Measurements from ENCODE around the gene NOX3.
"Not testable (repeated sequence)": the region's sequence is repeated elsewhere in the genome, so short reads cannot be mapped to it uniquely, and the experiment has no call there.

Gene NOX3

DNA sequence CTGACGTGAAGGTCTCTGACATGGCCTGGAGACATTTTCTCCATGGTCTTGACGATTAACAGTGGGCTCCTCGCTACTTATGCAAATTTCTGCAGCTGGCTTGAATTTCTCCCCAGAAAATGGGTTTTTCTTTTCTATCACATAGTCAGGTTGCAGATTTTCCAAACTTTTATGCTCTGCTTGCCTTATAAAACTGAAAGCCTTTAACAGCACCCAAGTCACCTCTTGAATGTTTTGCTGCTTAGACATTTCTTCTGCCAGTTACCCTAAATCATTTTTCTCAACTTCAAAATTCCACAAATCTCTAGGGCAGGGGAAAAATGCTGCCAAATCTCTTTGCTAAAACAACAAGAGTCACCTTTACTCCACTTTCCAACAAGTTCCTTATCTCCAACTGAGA, 12.9 kb upstream of the NOX3 start:
- DNase-seq = not testable (repeated sequence)

GRCh38 chr6:155466539-155466938, 10.9 kb upstream of the NOX3 start:
- DNase-seq = no peak

- DNase-seq = no peak
Observed at GRCh38 chr6:155461556-155461955, 5.9 kb upstream of the NOX3 start.

GRCh38 chr6:155454471-155454870, 1.2 kb downstream of the NOX3 start:
- DNase-seq = no peak

DNA sequence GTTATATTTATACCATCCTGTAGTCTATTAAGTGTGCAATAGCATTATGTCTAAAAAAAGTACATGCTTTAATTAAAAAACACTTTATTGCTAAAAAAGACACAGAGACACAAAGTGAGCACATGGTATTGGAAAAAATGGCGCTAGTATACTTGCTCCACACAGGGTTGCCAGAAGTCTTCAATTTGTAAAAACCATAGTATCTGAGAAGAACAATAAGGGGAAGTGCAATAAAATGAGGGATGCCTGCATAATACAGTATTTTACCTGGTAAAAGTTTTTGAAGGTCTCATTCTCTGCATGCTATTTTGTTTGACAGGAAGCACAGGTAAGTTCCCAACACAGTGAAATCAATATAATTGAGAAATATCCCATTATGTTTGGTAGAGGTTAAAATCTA, 1.6 kb downstream of the NOX3 start:
- no peak for DNase-seq

GRCh38 chr6:155452576-155452975, 3.1 kb downstream of the NOX3 start:
- no peak for DNase-seq

- not testable (repeated sequence) for DNase-seq
Observed at GRCh38 chr6:155451530-155451929, 4.1 kb downstream of the NOX3 start.

DNA sequence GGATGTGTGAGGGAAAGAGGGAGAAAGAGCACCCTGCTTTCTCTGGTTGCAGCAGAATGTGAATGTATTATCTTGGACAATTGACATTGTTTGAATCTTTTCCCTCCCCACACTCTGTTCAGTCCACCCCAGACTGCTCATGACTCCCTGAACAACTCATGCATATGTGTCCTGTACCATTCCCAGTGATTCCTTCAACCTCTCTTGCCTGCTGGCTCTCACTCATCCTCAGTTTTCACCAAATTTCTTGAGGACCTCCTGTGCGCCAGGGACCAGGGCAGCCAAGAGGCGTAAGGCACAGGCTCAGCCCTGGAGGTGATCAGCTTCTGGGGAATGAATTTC, 5.4 kb downstream of the NOX3 start:
- DNase-seq = no peak

DNA sequence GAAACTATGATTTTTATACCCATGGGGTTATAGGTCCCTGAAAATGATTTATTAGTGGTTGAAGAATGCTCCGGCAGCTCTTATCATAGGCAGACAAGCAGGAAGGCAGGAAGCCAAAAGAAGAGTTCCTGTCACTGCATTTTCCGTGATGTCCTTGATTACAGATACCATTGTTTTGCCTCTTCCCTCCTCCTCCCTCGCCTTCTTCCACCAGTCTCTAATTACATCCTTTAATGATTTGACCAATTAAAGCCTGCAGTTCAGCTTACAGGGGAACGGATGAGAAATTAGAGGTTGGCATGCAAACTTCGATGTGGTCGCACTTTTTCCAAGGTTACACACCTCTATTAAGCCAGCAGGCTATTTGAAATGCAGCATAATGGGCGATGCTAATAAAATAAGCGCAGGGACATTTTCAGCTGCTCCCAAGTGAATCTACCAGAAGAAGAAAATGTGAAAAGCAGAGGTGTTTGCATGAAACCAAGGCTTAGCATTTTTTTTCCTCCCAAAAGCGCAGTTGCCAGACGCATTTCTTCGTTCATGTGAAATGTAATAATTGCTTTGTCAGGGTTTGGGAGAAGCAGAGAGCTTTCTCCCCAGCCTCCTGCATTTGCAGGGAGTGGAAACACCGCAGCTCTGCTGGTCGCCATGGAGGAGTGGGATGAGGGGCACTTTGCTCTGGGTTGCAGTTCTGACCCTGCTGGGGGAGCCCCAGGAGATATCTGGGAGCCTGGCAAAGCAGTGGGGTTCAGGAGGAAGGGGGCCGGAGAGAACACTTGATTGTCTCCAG, 6.0 kb downstream of the NOX3 start:
- no peak for DNase-seq

GRCh38 chr6:155448668-155449449, 6.8 kb downstream of the NOX3 start:
- DNase-seq = no peak

GRCh38 chr6:155447949-155448348, 7.7 kb downstream of the NOX3 start:
- no peak for DNase-seq

- DNase-seq = no peak
Observed at GRCh38 chr6:155444952-155445903, 10.4 kb downstream of the NOX3 start.

- DNase-seq = peak; percentile 25
Observed at GRCh38 chr6:155444120-155444917, 11.3 kb downstream of the NOX3 start.

GRCh38 chr6:155443168-155443567, 12.5 kb downstream of the NOX3 start:
- no peak for DNase-seq

DNA sequence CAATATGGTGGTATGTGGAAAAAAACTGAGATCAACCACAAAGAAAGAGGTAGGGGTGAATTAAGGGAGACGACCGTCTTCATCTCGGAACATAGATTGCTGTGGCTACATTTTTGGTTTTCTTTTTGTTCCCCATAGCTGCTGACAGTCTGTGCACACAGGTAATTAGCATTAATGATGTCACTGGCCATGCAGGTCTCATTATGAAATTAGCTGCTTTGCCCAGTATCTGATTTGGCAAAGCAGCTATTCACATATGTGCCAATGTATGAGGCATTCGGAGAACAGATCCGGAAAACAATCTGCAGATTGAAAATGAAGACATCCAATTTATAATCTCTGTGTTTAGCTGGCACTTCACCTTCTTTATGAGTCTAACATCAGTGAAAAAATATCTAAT, 13.1 kb downstream of the NOX3 start:
- no peak for DNase-seq

DNA sequence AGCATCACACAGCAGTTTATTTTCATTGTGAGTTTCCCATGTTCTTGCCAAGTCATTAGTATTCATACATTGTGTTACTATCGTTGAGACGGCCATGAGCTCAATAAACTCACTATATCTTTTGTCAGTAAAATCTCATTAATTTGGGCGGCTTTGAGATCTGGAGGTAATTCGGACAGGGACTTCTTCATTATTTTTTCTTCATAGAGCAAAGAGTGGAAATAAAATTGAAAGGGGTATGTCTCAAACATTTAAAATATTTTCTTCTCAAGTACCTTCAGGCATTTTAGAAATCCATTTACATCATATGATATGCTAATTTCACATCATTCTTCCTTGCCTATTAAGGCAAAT, 14.6 kb downstream of the NOX3 start:
- DNase-seq = no peak

DNA sequence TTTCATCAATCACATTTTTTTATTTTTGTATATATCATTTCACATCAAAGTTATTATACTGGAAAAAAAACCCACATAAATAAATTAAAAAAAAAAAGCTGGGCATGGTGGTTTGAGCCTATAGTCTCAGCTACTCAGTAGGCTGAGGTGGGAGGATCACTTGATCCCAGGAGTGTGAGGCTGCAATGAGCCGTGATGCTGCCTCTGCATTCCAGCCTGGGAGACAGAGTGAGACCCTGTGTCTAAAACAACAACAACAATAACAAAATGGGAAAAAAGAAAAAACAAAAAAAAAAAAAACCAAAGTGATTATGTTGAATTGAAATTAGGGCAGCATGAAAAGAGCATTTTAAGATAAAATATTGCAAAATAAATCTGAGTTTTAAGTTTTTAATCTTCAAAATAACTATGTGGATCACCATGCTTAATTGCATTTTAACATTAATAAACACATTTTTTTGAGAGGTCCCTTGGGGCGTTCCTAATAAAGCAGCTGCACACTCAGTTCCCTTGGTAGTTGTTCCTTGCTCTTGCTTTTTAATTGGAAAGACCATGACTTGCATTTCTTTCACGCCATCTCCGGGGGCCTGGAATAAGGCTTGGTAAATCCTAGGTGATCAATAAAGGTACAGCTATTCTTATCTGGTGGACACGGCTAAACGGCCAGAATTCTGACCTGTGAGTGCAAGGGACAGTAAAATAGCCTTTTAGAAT, 15.1 kb downstream of the NOX3 start:
- DNase-seq = no peak

GRCh38 chr6:155439376-155439775, 16.3 kb downstream of the NOX3 start:
- DNase-seq = no peak

DNA sequence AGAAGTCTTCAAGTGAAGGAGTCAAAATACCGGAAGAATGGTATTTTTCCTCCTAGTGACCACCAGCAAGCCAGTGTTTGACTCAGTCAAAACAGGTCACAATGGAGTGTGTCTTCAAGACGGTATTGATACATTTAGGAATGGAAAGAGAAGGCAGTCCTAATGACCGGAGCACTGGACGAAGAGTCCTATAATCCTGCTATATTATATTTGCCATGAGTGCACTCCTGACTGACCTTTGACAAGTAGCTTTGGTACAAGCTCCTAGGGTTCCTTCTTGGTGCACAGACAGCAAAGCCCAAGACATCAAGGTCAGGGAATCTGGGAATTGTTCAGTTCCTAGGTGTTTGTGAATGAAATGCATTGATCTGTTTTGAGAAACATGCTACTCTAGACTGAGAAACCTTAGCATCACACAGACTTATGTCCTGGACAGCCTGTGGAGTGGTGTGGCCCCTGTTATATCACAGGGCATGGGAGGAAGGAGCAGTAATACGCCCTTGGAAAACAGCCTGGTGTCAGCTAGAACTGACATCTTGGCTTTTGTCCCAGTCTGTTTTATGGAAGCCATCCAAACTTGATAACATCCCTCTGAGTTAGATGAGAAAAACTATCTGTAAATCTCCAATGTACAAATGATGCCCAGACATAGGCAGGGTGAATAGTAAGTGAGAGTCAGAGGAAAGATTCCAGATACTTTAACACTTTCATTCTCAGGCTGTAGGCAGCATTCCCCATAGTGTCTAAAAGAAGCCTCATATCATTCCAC, 18.5 kb downstream of the NOX3 start:
- peak; percentile 51 for DNase-seq

- no peak for DNase-seq
Observed at GRCh38 chr6:155434829-155435423, 20.7 kb downstream of the NOX3 start.

GRCh38 chr6:155434096-155434495, 21.5 kb downstream of the NOX3 start:
- no peak for DNase-seq
